Measurements from ENCODE around the gene CARD6. TPM values are rescaled to one million over a fixed set of nuclear protein-coding genes. Genes with fewer than 3 reads are reported as not detected.
A peak's percentile ranks its signal among the peaks of the same experiment; 100 is the strongest.
"Not testable (repeated sequence)": the region's sequence is repeated elsewhere in the genome, so short reads cannot be mapped to it uniquely, and the experiment has no call there.

CARD6 gene
- total RNA-seq, 2 experiments from 2014 or later = 4.4 to 4.6 TPM

DNA sequence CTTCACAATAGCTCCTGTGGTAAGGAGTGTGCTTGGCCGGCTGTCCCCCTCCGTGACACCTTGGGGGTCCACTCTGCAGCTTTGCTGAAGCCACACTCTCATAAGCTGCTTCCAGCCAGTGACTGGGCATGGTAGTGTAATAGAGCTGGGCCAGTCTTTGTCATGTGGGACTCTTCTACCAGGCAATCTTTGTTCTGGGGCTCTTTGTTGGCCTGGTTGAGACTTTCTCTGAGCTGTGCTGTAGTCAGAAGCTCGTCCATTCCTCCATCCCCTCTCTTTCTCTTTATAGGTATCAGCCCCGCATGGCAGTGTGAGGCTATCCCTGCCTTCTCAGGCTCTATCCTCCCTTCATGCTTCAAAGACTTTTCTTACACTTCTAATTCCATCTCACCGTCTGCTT lies 25.7 kb downstream of the CARD6 start:
- Mint-ChIP-seq H3K4me3 (no peak overlapping the region), H3K4me1 (no peaks in the 10 kb centered on the region), H3K36me3 (ENCODE audit: low read depth) (no peaks in the 10 kb centered on the region), H3K9me3 (peaks cover 6% of the 10 kb centered on the region), H3K27ac (no peak overlapping the region), H3K27me3 (peaks cover 3% of the 10 kb centered on the region)
- DNase-seq = no peak
- POLR2A ChIA-PET = no interaction called here
- CTCF ChIA-PET = no interaction called here

DNA sequence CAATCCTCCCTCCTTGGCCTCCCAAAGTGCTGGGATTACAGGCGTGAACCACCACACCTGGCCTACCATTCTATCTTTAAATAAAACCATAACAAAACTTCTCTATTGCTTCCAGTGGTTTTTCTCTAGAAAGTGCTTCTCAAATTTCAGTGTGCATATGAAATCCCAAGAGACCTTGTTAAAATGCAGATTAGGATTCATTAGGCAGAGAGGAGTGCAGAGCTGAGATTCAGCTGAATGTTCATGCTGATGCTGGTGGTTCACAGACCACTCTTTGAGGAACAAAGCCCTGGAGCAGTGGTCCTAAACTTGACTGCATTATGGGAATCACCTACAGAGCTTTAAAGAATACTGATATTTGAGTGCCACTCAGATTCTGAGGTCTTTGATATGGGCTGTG lies 28.2 kb downstream of the CARD6 start:
- no peak overlapping the region for H3K4me3 Mint-ChIP-seq

DNA sequence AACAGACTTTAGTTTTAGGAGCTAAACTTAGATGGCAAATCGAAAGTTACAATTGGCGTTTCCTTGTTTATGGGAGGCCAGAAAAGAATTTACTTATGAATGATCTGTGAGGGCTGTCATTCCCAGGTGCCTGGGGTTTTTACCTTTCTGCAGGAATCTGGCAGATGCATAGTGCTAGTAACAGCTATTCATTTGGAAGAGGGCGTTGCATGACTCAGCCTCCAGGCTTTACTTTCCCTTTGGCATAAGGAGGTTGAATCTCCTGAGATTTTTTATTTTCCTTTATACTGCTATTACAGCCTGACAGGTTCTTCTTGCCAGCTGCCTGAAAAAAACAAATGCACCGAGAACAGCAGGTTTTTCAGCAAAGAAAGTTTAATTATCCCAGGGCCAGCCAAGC lies 30.0 kb downstream of the CARD6 start:
- no peak for DNase-seq
- H3K27ac Mint-ChIP-seq = no peak overlapping the region
- peaks cover 3% of the 10 kb centered on the region for H3K27me3 Mint-ChIP-seq
- H3K4me1 Mint-ChIP-seq = no peaks in the 10 kb centered on the region
- POLR2A ChIA-PET = no interaction called here
- no peaks in the 10 kb centered on the region for H3K9me3 Mint-ChIP-seq
- H3K4me3 Mint-ChIP-seq = no peak overlapping the region
- CTCF ChIA-PET = interaction anchor here (0.6 to 0.9 kb wide), 3 partner anchors 12 to 111 kb away, joined by 3 to 4 read pairs (median 3); no protein-coding TSS in a partner anchor
- no peaks in the 10 kb centered on the region for H3K36me3 Mint-ChIP-seq (ENCODE audit: low read depth)

More for the DNA sequence above, 28.2 kb downstream of the CARD6 start:
- CTCF ChIA-PET = no interaction called here
- Mint-ChIP-seq H3K27ac (no peak overlapping the region), H3K27me3 (peaks cover 3% of the 10 kb centered on the region), H3K36me3 (ENCODE audit: low read depth) (no peaks in the 10 kb centered on the region), H3K4me1 (no peaks in the 10 kb centered on the region), H3K9me3 (peaks cover 6% of the 10 kb centered on the region)
- POLR2A ChIA-PET = no interaction called here
- DNase-seq = no peak

DNA sequence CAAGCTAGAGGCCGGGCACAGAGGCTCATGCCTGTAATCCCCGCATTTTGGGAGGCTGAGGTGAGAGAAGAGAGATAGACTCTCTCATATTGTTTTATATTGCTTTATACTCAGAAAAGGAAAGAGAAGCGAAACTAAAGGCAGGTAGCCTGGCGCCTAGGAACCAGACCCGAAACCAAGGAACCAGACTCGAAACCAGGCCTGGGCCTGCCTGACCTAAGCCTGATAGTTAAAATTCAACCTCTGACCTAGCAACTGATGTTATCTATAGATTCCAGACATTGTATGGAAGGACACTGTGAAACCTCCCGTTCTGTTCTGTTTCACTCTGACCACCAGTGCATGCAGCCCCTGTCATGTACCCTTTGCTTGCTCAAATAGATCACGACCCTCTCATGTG lies 31.1 kb downstream of the CARD6 start:
- H3K36me3 Mint-ChIP-seq (ENCODE audit: low read depth); H3K27ac Mint-ChIP-seq; H3K27me3 Mint-ChIP-seq; H3K4me3 Mint-ChIP-seq; H3K4me1 Mint-ChIP-seq; H3K9me3 Mint-ChIP-seq; DNase-seq; POLR2A ChIA-PET; CTCF ChIA-PET: not testable (repeated sequence)

DNA sequence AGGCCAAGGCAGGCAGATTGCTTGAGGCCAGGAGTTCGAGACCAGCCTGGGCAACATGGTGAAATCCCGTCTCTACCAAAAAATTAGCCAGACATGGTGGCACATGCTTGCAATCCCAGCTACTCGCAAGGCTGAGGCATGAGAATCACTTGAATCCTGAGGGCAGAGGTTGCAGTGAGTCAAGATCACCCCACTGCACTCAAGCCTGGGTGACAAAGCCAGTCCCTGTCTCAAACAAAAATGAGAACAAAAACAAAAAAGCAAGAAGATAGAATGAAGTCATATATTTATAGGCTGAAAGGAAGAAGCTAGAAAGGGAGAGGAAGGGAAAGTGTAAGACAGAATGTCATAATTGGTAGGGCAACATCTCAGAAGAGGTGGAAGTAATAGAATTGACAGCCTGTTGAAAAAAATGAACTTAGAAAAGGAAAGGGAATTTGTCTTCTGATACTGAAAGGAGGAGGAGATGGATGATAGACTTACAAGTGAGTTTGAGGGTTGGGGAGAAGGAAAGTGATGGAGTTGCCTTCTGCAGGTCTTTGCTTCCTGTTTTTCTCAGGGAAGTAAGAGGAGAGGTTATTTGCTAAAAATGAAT lies 32.2 kb downstream of the CARD6 start:
- no peak for DNase-seq
- Mint-ChIP-seq H3K36me3 (ENCODE audit: low read depth) (peaks cover 2% of the 10 kb centered on the region), H3K27me3 (peaks cover 1% of the 10 kb centered on the region), H3K9me3 (no peaks in the 10 kb centered on the region), H3K4me1 (peaks cover 3% of the 10 kb centered on the region), H3K4me3 (no peak overlapping the region), H3K27ac (no peak overlapping the region)
- POLR2A ChIA-PET = no interaction called here
- CTCF ChIA-PET = no interaction called here

DNA sequence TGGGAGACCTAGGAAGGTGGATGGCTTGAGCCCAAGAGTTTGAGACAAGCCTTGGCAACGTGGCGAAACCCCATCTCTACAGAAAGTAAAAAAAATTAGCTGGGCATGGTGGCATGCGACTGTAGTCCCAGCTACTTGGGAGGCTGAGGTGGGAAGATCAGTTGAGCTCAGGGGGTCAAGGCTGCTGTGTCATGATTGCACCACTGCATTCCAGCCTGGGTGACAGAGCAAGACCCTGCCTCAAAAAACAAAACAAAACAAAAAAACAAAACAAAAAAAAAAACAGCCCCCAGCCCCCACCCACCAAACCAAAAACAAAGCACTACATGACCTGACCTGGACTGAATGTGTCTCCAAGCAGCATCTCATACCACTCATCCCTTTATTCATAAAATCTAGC lies 34.8 kb downstream of the CARD6 start:
- POLR2A ChIA-PET = no interaction called here
- no peak for DNase-seq
- CTCF ChIA-PET = interaction anchor here (1.1 kb wide), 1 partner anchor 120 kb away, joined by 4 read pairs; no protein-coding TSS in a partner anchor
- H3K4me1 Mint-ChIP-seq = peaks cover 3% of the 10 kb centered on the region
- no peak overlapping the region for H3K27ac Mint-ChIP-seq
- H3K4me3 Mint-ChIP-seq = no peak overlapping the region
- no peaks in the 10 kb centered on the region for H3K9me3 Mint-ChIP-seq
- peaks cover 2% of the 10 kb centered on the region for H3K36me3 Mint-ChIP-seq (ENCODE audit: low read depth)
- peaks cover 1% of the 10 kb centered on the region for H3K27me3 Mint-ChIP-seq

DNA sequence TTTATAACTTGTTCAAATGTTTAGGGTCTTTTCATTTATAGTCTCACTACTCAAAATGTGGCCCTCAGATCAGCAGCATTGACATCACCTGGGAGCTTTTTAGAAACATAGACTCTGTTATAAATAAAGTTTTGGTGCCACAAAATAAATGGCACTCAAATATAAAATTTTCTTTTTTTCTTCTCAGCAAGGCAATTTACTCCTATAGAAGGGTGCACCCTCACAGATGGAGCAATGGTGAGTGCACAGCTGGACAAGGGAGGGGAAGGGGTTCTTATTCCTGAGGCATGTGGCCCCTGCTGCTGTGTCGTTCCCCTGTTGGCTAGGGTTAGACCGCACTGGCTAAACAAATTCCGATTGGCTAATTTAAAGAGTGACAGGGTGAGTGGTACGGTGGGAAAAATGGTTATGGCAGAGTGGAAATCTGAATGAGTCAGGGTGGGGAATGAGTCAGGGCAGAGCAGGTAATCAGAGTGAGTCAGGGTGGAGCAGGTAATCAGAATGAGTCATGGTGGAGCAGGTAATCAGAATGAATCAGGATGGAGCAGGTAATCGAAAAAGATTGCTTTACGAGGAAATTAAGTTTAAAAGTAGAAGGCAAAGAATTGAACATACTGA lies 36.3 kb downstream of the CARD6 start:
- Mint-ChIP-seq H3K36me3 (ENCODE audit: low read depth) (peaks cover 2% of the 10 kb centered on the region), H3K9me3 (no peaks in the 10 kb centered on the region), H3K4me1 (peaks cover 3% of the 10 kb centered on the region), H3K27ac (no peak overlapping the region), H3K4me3 (no peak overlapping the region), H3K27me3 (peaks cover 1% of the 10 kb centered on the region)
- CTCF ChIA-PET = no interaction called here
- no peak for DNase-seq
- POLR2A ChIA-PET = no interaction called here

DNA sequence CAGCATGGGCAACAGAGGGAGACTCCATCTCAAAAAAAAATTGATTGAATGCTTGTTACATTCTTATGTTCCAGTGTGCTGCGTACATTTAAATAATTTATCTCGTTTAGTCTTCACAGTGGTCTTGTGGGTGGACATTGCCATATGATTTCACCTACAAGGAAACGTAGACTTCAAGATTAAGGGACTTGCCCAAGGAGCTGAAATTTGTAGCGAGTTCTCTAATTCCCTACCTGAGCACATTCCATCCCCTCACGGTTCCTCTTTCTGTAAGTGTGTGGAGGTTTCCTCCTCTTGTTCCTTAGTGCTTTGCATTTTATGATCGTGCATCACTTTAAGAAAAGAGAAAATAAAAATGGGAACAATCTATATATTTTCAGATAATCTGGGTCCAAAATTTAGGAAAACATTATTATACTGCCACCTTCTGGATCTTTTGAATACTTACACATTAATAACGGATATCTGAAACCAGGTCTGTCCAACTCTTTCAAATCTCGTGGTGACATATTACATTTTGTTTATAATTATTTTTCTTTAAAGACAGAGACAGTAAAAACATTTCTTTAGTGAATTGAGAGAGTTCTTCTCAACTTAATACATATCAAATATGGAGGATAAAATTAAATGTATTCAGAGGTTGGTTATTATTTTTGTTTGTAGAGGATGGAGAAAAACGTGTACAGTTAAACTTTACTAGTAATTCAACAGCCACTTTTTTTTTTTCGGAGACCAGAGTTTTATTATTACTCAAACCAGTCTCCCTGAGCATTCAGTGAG lies 38.2 kb downstream of the CARD6 start:
- Mint-ChIP-seq H3K4me3 (no peak overlapping the region), H3K27me3 (peaks cover 1% of the 10 kb centered on the region), H3K27ac (no peak overlapping the region), H3K4me1 (peaks cover 3% of the 10 kb centered on the region), H3K36me3 (ENCODE audit: low read depth) (peaks cover 2% of the 10 kb centered on the region), H3K9me3 (no peaks in the 10 kb centered on the region)
- ChIA-PET POLR2A (no interaction called here), CTCF (interaction anchor here (1.0 kb wide), 2 partner anchors 36 to 155 kb away, joined by 4 read pairs; no protein-coding TSS in a partner anchor)
- no peak for DNase-seq

DNA sequence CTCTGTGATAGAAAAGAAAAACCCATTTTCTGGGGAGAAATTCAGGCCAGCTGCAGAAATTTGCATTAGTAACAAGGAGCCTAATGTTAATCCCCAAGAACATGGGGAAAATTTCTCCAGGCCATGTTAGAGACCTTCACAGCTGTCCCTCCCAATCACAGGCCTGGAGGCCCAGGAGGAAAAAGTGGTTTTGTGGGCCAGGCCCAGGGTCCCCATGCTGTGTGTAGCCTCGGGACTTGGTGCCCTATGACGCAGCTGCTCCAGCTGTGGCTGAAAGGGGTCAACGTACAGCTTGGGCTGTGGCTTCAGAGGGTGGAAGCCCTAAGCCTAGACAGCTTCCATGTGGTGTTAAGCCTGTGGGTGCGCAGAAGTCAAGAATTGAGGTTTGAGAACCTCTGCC lies 41.1 kb downstream of the CARD6 start:
- H3K4me1 Mint-ChIP-seq = peaks cover 3% of the 10 kb centered on the region
- H3K4me3 Mint-ChIP-seq = no peak overlapping the region
- H3K36me3 Mint-ChIP-seq (ENCODE audit: low read depth) = peaks cover 2% of the 10 kb centered on the region
- POLR2A ChIA-PET = no interaction called here
- DNase-seq = no peak
- CTCF ChIA-PET = no interaction called here
- peaks cover 5% of the 10 kb centered on the region for H3K27me3 Mint-ChIP-seq
- H3K27ac Mint-ChIP-seq = no peak overlapping the region
- no peaks in the 10 kb centered on the region for H3K9me3 Mint-ChIP-seq

DNA sequence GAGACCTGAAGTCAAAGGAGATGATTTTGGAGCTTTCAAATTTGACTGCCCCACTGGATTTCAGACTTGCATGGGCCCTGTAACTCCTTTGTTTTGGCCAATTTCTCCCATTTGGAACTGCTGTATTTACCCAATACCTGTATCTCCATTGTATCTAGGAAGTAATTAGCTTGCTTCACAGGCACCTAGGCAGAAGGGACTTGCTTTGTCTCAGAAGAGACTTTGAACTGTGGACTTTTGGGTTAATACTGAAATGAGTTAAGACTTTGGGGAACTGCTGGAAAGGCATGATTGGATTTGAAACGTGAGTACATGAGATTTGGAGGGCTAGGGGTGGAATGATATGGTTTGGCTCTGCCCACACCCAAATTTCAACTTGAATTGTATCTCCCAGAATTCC lies 41.9 kb downstream of the CARD6 start:
- H3K36me3 Mint-ChIP-seq (ENCODE audit: low read depth); H3K4me3 Mint-ChIP-seq; CTCF ChIA-PET; H3K4me1 Mint-ChIP-seq; H3K9me3 Mint-ChIP-seq; DNase-seq; POLR2A ChIA-PET; H3K27me3 Mint-ChIP-seq; H3K27ac Mint-ChIP-seq: not testable (repeated sequence)

DNA sequence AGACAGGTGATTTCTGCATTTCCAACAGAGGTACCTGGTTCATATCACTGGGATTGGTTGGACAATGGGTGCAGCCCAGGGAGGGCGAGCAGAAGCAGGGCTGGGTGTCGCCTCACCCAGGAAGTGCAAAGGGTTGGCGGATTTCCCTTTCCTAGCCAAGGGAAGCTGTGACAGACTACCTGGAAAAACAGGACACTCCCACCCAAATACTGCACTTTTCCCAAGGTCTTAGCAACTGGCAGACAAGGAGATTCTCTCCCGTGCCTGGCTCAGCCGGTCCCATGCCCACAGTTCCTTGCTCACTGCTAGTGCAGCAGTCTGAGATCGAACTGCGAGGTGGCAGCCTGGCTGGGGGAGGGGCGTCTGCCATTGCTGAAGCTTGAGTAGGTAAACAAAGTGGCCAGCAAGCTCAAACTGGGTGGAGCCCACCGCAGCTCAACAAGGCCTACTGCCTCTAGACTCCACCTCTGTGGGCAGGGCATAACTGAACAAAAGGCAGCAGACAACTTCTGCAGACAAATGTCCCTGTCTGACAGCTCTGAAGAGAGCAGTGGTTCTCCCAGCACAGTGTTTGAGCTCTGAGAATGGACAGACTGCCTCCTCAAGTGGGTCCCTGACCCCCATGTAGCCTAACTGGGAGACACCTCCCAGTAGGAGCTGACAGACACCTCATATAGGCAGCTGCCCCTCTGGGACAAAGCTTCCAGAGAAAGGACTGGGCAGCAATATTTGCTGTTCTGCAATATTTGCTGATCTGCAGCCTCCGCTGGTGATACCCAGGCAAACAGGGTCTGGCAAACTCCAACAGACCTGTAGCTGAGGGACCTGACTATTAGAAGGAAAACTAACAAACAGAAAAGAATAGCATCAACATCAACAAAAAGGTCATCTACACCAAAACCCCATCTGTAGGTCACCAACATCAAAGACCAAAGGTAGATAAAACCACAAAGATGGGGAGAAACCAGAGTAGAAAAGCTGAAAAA lies 54.6 kb downstream of the CARD6 start:
- DNase-seq; POLR2A ChIA-PET; CTCF ChIA-PET; H3K27ac Mint-ChIP-seq; H3K4me1 Mint-ChIP-seq; H3K9me3 Mint-ChIP-seq; H3K27me3 Mint-ChIP-seq; H3K36me3 Mint-ChIP-seq (ENCODE audit: low read depth); H3K4me3 Mint-ChIP-seq: not testable (repeated sequence)

DNA sequence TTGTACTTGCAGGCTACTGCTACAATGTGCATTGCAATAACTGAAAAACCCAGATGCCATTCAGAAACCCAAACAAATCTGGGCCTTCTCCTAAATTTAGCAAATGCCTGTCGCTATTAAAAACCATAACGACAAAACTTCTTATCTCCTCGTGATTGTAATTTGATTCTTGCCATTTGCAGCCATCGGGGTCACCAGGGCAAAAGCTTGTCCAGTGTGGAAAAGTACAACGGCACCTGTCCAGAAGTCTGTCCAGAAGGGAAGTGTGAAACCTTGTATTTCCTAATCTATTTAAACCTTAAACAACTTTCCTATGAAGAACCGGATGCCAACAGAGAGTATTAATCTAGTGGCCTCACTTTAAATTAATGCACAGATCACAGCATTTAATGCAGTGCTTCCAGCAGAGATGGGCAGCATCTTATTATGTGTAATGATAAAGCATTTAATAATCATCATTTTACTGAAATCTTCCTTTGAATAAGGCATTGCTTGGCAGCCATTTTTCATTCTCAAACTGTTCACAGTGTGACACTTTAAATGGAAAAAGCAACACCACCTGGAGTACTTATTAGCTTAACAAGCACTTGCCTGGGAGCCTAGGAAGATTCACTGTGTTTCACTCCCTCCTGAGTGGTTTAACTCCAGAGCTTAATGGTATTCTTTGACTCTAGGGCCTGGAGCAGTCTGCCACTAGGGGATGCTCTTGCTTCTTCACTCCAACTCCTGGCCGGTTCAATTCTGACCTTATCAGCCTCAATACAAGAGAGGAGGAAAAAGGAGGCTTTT lies 63.2 kb downstream of the CARD6 start:
- H3K4me3 Mint-ChIP-seq = no peak overlapping the region
- ChIA-PET CTCF (interaction anchor here (0.8 to 2.3 kb wide), 10 partner anchors 11 to 939 kb away, joined by 3 to 9 read pairs (median 4); no protein-coding TSS in a partner anchor), POLR2A (interaction anchor here (0.6 kb wide), 1 partner anchor 872 kb away, joined by 4 read pairs; no protein-coding TSS in a partner anchor)
- peak; percentile 27 for DNase-seq
- no peaks in the 10 kb centered on the region for H3K9me3 Mint-ChIP-seq
- H3K36me3 Mint-ChIP-seq (ENCODE audit: low read depth) = no peaks in the 10 kb centered on the region
- H3K27ac Mint-ChIP-seq = no peak overlapping the region
- H3K27me3 Mint-ChIP-seq = peaks cover 14% of the 10 kb centered on the region
- H3K4me1 Mint-ChIP-seq = no peaks in the 10 kb centered on the region

All from activated CD4-positive, alpha-beta memory T cell treated with anti-CD3 and anti-CD28 coated beads, Interleukin-2, amount 10 ng/mL, durations not matched to agents 7 days and 5 days (primary cell).